ENCODE results near the gene ABTB2. TPM values are rescaled to one million over a fixed set of nuclear protein-coding genes. Genes with fewer than 3 reads are reported as not detected.
A peak's percentile ranks its signal among the peaks of the same experiment; 100 is the strongest.

ABTB2 gene
- total RNA-seq, 2 donors from 2014 or later, result 2.1 to 4.3 TPM

GRCh38 chr11:34150494-34151151 lies 207.2 kb downstream of the ABTB2 start:
- TF ChIP-seq, protein P1, sequence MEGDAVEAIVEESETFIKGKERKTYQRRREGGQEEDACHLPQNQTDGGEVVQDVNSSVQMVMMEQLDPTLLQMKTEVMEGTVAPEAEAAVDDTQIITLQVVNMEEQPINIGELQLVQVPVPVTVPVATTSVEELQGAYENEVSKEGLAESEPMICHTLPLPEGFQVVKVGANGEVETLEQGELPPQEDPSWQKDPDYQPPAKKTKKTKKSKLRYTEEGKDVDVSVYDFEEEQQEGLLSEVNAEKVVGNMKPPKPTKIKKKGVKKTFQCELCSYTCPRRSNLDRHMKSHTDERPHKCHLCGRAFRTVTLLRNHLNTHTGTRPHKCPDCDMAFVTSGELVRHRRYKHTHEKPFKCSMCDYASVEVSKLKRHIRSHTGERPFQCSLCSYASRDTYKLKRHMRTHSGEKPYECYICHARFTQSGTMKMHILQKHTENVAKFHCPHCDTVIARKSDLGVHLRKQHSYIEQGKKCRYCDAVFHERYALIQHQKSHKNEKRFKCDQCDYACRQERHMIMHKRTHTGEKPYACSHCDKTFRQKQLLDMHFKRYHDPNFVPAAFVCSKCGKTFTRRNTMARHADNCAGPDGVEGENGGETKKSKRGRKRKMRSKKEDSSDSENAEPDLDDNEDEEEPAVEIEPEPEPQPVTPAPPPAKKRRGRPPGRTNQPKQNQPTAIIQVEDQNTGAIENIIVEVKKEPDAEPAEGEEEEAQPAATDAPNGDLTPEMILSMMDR (IDR thresholded peaks at IDR 0.05), result no peak
- TF ChIP-seq POLR2A (IDR thresholded peaks at IDR 0.05), result no peak

DNA sequence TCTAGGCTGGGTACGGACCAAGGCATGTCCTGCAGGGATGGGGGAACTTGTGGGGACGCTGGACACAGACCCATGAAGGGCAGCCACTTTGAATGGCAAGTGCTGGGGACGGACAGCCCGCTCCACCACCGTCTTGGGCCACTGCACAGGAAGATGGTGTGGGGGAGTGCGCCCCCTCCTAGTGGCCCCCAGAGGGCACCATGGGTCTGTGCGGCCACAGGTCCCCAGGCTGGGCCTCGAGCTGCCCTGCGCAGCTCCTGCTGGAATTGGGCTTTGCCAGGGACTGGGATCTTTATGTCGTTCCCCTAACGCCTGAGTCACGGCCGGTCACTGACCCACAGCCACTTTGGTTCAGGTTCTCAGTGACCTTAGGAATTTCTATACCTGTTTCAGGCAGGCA lies 208.0 kb downstream of the ABTB2 start:
- no peak for TF ChIP-seq POLR2A (IDR thresholded peaks at IDR 0.05)
- TF ChIP-seq, protein P1 (IDR thresholded peaks at IDR 0.05), result peak in 3 of 7 experiments; percentile 7 to 24 (median 23)
- Histone ChIP-seq H3K4me1 (no peaks in the 10 kb centered on the region), H3K36me3 (replicated peaks in 1 of 2; ENCODE audit: insufficient read depth in 1 of 2, low read depth in 2 of 2) (peaks cover 7 to 26% of the 10 kb centered on the region in 2 donors), H3K27ac (no peak overlapping the region), H3K9me3 (no peaks in the 10 kb centered on the region), H3K27me3 (no peaks in the 10 kb centered on the region), H3K4me3 (no peak overlapping the region)
- 85 to 95% methylated on average over 3 to 13 of the region's 13 CpGs for WGBS, 2 donors
- DNase-seq (no peak), ATAC-seq (peak; percentile 21)
- intact Hi-C loops (cut with DNase I), result no loop called here

More at GRCh38 chr11:34150494-34151151, 207.2 kb downstream of the ABTB2 start:
- no peaks in the 10 kb centered on the region for H3K4me1 ChIP-seq
- H3K27me3 ChIP-seq, result no peaks in the 10 kb centered on the region
- WGBS, 2 donors, result 78 to 80% methylated on average over 5 to 6 of the region's 6 CpGs
- H3K4me3 ChIP-seq, result no peak overlapping the region
- DNase-seq (no peak), ATAC-seq (no peak)
- intact Hi-C loops (cut with DNase I), result no loop called here
- H3K36me3 ChIP-seq (replicated peaks in 1 of 2; ENCODE audit: insufficient read depth in 1 of 2, low read depth in 2 of 2), result peaks cover 7 to 23% of the 10 kb centered on the region in 2 donors
- H3K27ac ChIP-seq, result no peak overlapping the region
- no peaks in the 10 kb centered on the region for H3K9me3 ChIP-seq

GRCh38 chr11:34149274-34149673 lies 208.5 kb downstream of the ABTB2 start:
- TF ChIP-seq, protein P1 (IDR thresholded peaks at IDR 0.05), result no peak
- no peak for TF ChIP-seq POLR2A (IDR thresholded peaks at IDR 0.05)
- intact Hi-C loops (cut with DNase I), result no loop called here
- H3K9me3 ChIP-seq, result no peaks in the 10 kb centered on the region
- no peak for ATAC-seq
- H3K4me3 ChIP-seq, result no peak overlapping the region
- 92 to 93% methylated on average over 7 of the region's 7 CpGs for WGBS, 2 donors
- no peaks in the 10 kb centered on the region for H3K27me3 ChIP-seq
- H3K36me3 ChIP-seq (replicated peaks in 1 of 2; ENCODE audit: insufficient read depth in 1 of 2, low read depth in 2 of 2), result peaks cover 7 to 29% of the 10 kb centered on the region in 2 donors
- no peaks in the 10 kb centered on the region for H3K4me1 ChIP-seq
- DNase-seq, result no peak
- H3K27ac ChIP-seq, result no peak overlapping the region

- no peak for ATAC-seq
- no peak overlapping the region for H3K4me3 ChIP-seq
- no peak for DNase-seq
- peaks cover 7 to 31% of the 10 kb centered on the region in 2 donors for H3K36me3 ChIP-seq (replicated peaks in 1 of 2; ENCODE audit: insufficient read depth in 1 of 2, low read depth in 2 of 2)
- 86% methylated on average over 16 of the region's 16 CpGs for WGBS, 2 donors
- no peaks in the 10 kb centered on the region for H3K9me3 ChIP-seq
- H3K4me1 ChIP-seq, result no peaks in the 10 kb centered on the region
- TF ChIP-seq, protein P1 (IDR thresholded peaks at IDR 0.05), result no peak
- no peak for TF ChIP-seq POLR2A (IDR thresholded peaks at IDR 0.05)
- no peaks in the 10 kb centered on the region for H3K27me3 ChIP-seq
- intact Hi-C loops (cut with DNase I), result no loop called here
- H3K27ac ChIP-seq, result no peak overlapping the region
These were observed 209.2 kb downstream of the ABTB2 start for GRCh38 chr11:34148504-34149165.

Data from body of pancreas (tissue), 4 donors.